Endothelial cell (in vitro differentiated cells): ENCODE results near the gene GABRG2. TPM values are rescaled to one million over a fixed set of nuclear protein-coding genes. Genes with fewer than 3 reads are reported as not detected.

Experiments used
- DNase-seq: peaks from one replicate; pipeline ENCODE4 v3.0.0; 2021; ENCODE audit warnings: low spot score
- H3K27ac Mint-ChIP-seq: one replicate; pipeline ENCODE4 v1.8.0; 2021; ENCODE audit warnings: mixed read lengths, inconsistent platforms; ENCODE audit not compliant: unreplicated experiment
- H3K27me3 Mint-ChIP-seq: one replicate; pipeline ENCODE4 v1.8.0; 2021; ENCODE audit warnings: mild to moderate bottlenecking, moderate library complexity, mixed read lengths, inconsistent platforms; ENCODE audit not compliant: unreplicated experiment
- H3K36me3 Mint-ChIP-seq: one replicate; pipeline ENCODE4 v1.8.0; 2021; ENCODE audit warnings: mild to moderate bottlenecking, low read depth, mixed read lengths, inconsistent platforms; ENCODE audit not compliant: unreplicated experiment
- H3K4me1 Mint-ChIP-seq: one replicate; pipeline ENCODE4 v1.8.0; 2021; ENCODE audit warnings: mild to moderate bottlenecking, mixed read lengths, inconsistent platforms; ENCODE audit not compliant: unreplicated experiment
- H3K4me3 Mint-ChIP-seq: one replicate; pipeline ENCODE4 v1.8.0; 2021; ENCODE audit warnings: mild to moderate bottlenecking, mixed read lengths, inconsistent platforms; ENCODE audit not compliant: unreplicated experiment
- H3K9me3 Mint-ChIP-seq: one replicate; pipeline ENCODE4 v1.8.0; 2021; ENCODE audit warnings: mixed read lengths, inconsistent platforms; ENCODE audit not compliant: unreplicated experiment
- CTCF ChIP-seq: fragments of 200-600 bp; sonication (generic); IDR thresholded peaks from one replicate; pipeline ENCODE4 v1.5.0; 2021; ENCODE audit warnings: antibody characterized with exemption; ENCODE audit not compliant: unreplicated experiment
- total RNA-seq: library from RNA; stranded (reverse); fragmentation: NEBNext Ultra II Directional; extraction: Animal tissue kit (Norgen Biotek cat#: 25700); gene quantifications from one replicate; pipeline ENCODE4 v1.2.1, GENCODE V29; 2021; ENCODE audit not compliant: unreplicated experiment

The GABRG2 gene
- total RNA-seq, 1 donor from 2014 or later: 0.51 TPM

GRCh38 chr5:162078805-162079204, 11.2 kb downstream of the GABRG2 start:
- DNase-seq: no peak
- no peak overlapping the region for H3K4me3 Mint-ChIP-seq
- H3K27ac Mint-ChIP-seq: no peak overlapping the region
- no peaks in the 10 kb centered on the region for H3K4me1 Mint-ChIP-seq
- H3K27me3 Mint-ChIP-seq: peaks cover 2% of the 10 kb centered on the region
- no peak for TF ChIP-seq CTCF
- no peaks in the 10 kb centered on the region for H3K9me3 Mint-ChIP-seq
- no peaks in the 10 kb centered on the region for H3K36me3 Mint-ChIP-seq

GRCh38 chr5:162091336-162091735, 23.8 kb downstream of the GABRG2 start:
- H3K9me3 Mint-ChIP-seq: no peaks in the 10 kb centered on the region

GRCh38 chr5:162096448-162096847, 28.9 kb downstream of the GABRG2 start:
- no peak for TF ChIP-seq CTCF
- Mint-ChIP-seq H3K27ac (no peak overlapping the region), H3K27me3 (no peaks in the 10 kb centered on the region), H3K4me3 (no peak overlapping the region), H3K36me3 (no peaks in the 10 kb centered on the region), H3K4me1 (no peaks in the 10 kb centered on the region), H3K9me3 (no peaks in the 10 kb centered on the region)
- no peak for DNase-seq

More at GRCh38 chr5:162091336-162091735, 23.8 kb downstream of the GABRG2 start:
- TF ChIP-seq CTCF: no peak
- H3K27ac Mint-ChIP-seq: no peak overlapping the region
- no peak overlapping the region for H3K4me3 Mint-ChIP-seq
- no peaks in the 10 kb centered on the region for H3K36me3 Mint-ChIP-seq
- H3K4me1 Mint-ChIP-seq: no peaks in the 10 kb centered on the region
- no peak for DNase-seq
- no peaks in the 10 kb centered on the region for H3K27me3 Mint-ChIP-seq

GRCh38 chr5:162107591-162107990, 40.0 kb downstream of the GABRG2 start:
- TF ChIP-seq CTCF: no peak
- no peak for DNase-seq
- no peak overlapping the region for H3K4me3 Mint-ChIP-seq
- no peaks in the 10 kb centered on the region for H3K4me1 Mint-ChIP-seq
- H3K27me3 Mint-ChIP-seq: no peaks in the 10 kb centered on the region
- no peaks in the 10 kb centered on the region for H3K9me3 Mint-ChIP-seq
- no peaks in the 10 kb centered on the region for H3K36me3 Mint-ChIP-seq
- no peak overlapping the region for H3K27ac Mint-ChIP-seq

- Mint-ChIP-seq H3K4me3 (no peak overlapping the region), H3K36me3 (no peaks in the 10 kb centered on the region), H3K9me3 (no peaks in the 10 kb centered on the region), H3K4me1 (no peaks in the 10 kb centered on the region), H3K27me3 (no peaks in the 10 kb centered on the region), H3K27ac (no peak overlapping the region)
- no peak for DNase-seq
- no peak for TF ChIP-seq CTCF
These were observed 52.2 kb downstream of the GABRG2 start for GRCh38 chr5:162119801-162120200.
